ENCODE results near the gene FHL2.

GRCh38 chr2:105401867-105402266, 3.0 kb upstream of the FHL2 start:
- TF ChIP-seq SUZ12 (IDR thresholded peaks at IDR 0.05; ENCODE audit: extremely low read depth, insufficient read depth, insufficient read length), result no peak
- no peak for TF ChIP-seq ZNF274 (IDR thresholded peaks at IDR 0.05; ENCODE audit: low read depth, low read length)
- no peak for TF ChIP-seq YY1 (IDR thresholded peaks at IDR 0.05; ENCODE audit: insufficient read depth, insufficient read length)

All from NT2/D1 (cell line).